HepG2 (cell line): ENCODE data around the gene DLG2. TPM values are rescaled to one million over a fixed set of nuclear protein-coding genes. Genes with fewer than 3 reads are reported as not detected.

Experiments used
- ATAC-seq: fragments of 200-7000 bp; cut with Tn5 transposase; 3 replicates; pipeline ENCODE4 v1.9.1; 2020; ENCODE audit warnings: mild to moderate bottlenecking, moderate library complexity
- BruUV-seq: library from RNA; stranded (reverse); fragments of 400-500 nt; replicated peaks from 2 replicates; lab custom pipeline; 2021; lab: Mats Ljungman, UMichigan
- CTCF ChIA-PET: fragments of 300-600 bp; formaldehyde crosslinking; extraction: SDS; loops from one replicate; lab custom pipeline; 2021; ENCODE audit warnings: low total read pairs, inconsistent platforms, low intra/inter-chr PET ratio; lab: Yijun Ruan, JAX
- POLR2A ChIA-PET: fragments of 350-600 bp; sonication (Branson Sonifier 250); formaldehyde crosslinking; loops from one replicate; lab custom pipeline; 2020; ENCODE audit warnings: antibody characterized with exemption, inconsistent platforms; lab: Yijun Ruan, JAX
- DNase-seq: peaks from one replicate; pipeline ENCODE4 v3.0.0-alpha.2; 2015; ENCODE audit warnings: low spot score
- FAIRE-seq: peaks from 3 replicates; lab custom pipeline; 2011; peaks lifted over from hg19 to GRCh38; lab: Jason Lieb, UNC
- H2AFZ ChIP-seq: one replicate; pipeline ENCODE4 v1.6.1; 2011; ENCODE audit warnings: low read length, inconsistent platforms
- H3K27ac ChIP-seq: fragments of 300-600 bp; 3 replicates; pipeline ENCODE4 v1.8.0; 2011; ENCODE audit warnings: mixed run types, mild to moderate bottlenecking, mixed read lengths, low read length, inconsistent platforms; ENCODE audit not compliant: insufficient read depth; ENCODE audit errors: extremely low read length
- H3K27me3 ChIP-seq, 2 experiments: fragments of 200-600 bp in 1 of 2; 2 replicates in 1 of 2; 3 replicates in 1 of 2; pipeline versions ENCODE4 v1.6.0 to v1.8.0; 2011; ENCODE audit warnings: low read length in 2 of 2, mild to moderate bottlenecking in 2 of 2, moderate library complexity in 2 of 2, inconsistent platforms in 1 of 2; ENCODE audit not compliant: insufficient read depth in 2 of 2, control insufficient read depth in 1 of 2
- H3K36me3 ChIP-seq, 2 experiments: fragments of 200-600 bp in 1 of 2; replicated peaks in 1 of 2; 2 replicates in 1 of 2; 3 replicates in 1 of 2; pipeline versions ENCODE4 v1.5.1 to v1.8.0; 2011; ENCODE audit warnings: low read length in 2 of 2, inconsistent platforms in 1 of 2; ENCODE audit not compliant: insufficient read depth in 2 of 2, control insufficient read depth in 1 of 2
- H3K4me1 ChIP-seq: 2 replicates; pipeline ENCODE4 v1.5.1; 2012; ENCODE audit warnings: low read length, inconsistent platforms; ENCODE audit not compliant: insufficient read depth
- H3K4me2 ChIP-seq: 2 replicates; pipeline ENCODE4 v1.6.0; 2011; ENCODE audit warnings: low read depth, low read length, inconsistent platforms
- H3K4me3 ChIP-seq, 3 experiments: fragments of 200-600 bp in 1 of 3; sonication (generic), shearing (Covaris generic) in 1 of 3; replicated peaks in 1 of 3; 2 replicates each; pipeline ENCODE4 v1.5.1; 2011 to 2016; ENCODE audit warnings: low read length in 3 of 3, inconsistent platforms in 2 of 3, low read depth in 2 of 3, mild to moderate bottlenecking in 2 of 3, control low read depth in 1 of 3, mixed read lengths in 1 of 3; ENCODE audit not compliant: insufficient read depth in 1 of 3
- H3K79me2 ChIP-seq: one replicate; pipeline ENCODE4 v1.6.1; 2011; ENCODE audit warnings: low read length, inconsistent platforms; ENCODE audit not compliant: insufficient read depth
- H3K9ac ChIP-seq: 2 replicates; pipeline ENCODE4 v1.6.0; 2011; ENCODE audit warnings: mild to moderate bottlenecking, low read depth, low read length, inconsistent platforms; ENCODE audit not compliant: insufficient read depth
- H3K9me3 ChIP-seq: 2 replicates; pipeline ENCODE4 v1.5.1; 2012; ENCODE audit warnings: mild to moderate bottlenecking, low read length
- H4K20me1 ChIP-seq: 2 replicates; pipeline ENCODE4 v1.6.0; 2011; ENCODE audit warnings: inconsistent platforms, mild to moderate bottlenecking, low read length, moderate library complexity; ENCODE audit not compliant: insufficient read depth
- CTCF ChIP-seq: sonication (generic); formaldehyde crosslinking; IDR thresholded peaks from 2 replicates; pipeline ENCODE4 v1.5.0; 2020; ENCODE audit warnings: mild to moderate bottlenecking, missing genetic modification reagents, moderate library complexity
- IRF9 ChIP-seq: sonication (generic); formaldehyde crosslinking; IDR thresholded peaks from 2 replicates; pipeline ENCODE4 v1.8.0; 2022; ENCODE audit warnings: missing genetic modification reagents, mild to moderate bottlenecking, borderline replicate concordance
- JUND ChIP-seq: sonication (generic); formaldehyde crosslinking; IDR thresholded peaks from 2 replicates; pipeline ENCODE4 v1.8.0; 2022; ENCODE audit warnings: mild to moderate bottlenecking, missing genetic modification reagents
- KDM6A ChIP-seq: IDR thresholded peaks from 2 replicates; pipeline ENCODE4 v1.6.1; 2016; ENCODE audit warnings: low read depth
- STAG1 ChIP-seq: sonication (generic); formaldehyde crosslinking; IDR thresholded peaks from 2 replicates; pipeline ENCODE4 v1.4.0; 2020; ENCODE audit warnings: missing genetic modification reagents
- TBX3 ChIP-seq: fragments of 450-650 bp; IDR thresholded peaks from 2 replicates; pipeline ENCODE4 v1.6.1; 2017; ENCODE audit warnings: antibody characterized with exemption, mild to moderate bottlenecking, inconsistent platforms, borderline replicate concordance
- TMF1 ChIP-seq: sonication (generic); formaldehyde crosslinking; IDR thresholded peaks from 2 replicates; pipeline ENCODE4 v1.8.1; 2022; ENCODE audit warnings: low read depth, missing genetic modification reagents
- ZNF782 ChIP-seq: sonication (generic); formaldehyde crosslinking; IDR thresholded peaks from 2 replicates; pipeline ENCODE4 v1.4.0; 2020; ENCODE audit warnings: missing genetic modification reagents, mild to moderate bottlenecking, borderline replicate concordance
- in situ Hi-C: cut with HindIII; loops from 2 replicates; pipeline ENCODE4 v1.10.0; 2017; ENCODE audit warnings: low pct_unique_long_range_greater_than_20kb; ENCODE audit not compliant: extremely low pct_ligation_motif_present
- intact Hi-C: fragments of 100-400 bp; cut with micrococcal nuclease; formaldehyde crosslinking; loops from one replicate; pipeline ENCODE4 v1.10.0; 2022; ENCODE audit not compliant: unreplicated experiment
- polyA plus RNA-seq, 8 experiments: library from polyadenylated mRNA; depleted of rRNA in 3 of 8; stranded (reverse) in 7 of 8; unstranded in 1 of 8; fragments of >200 nt; fragmentation: Illumina TruSeq in 4 of 8; extraction: Trizol in 4 of 8; gene quantifications; 2 replicates each; pipeline versions ENCODE4 v1.2.1 to v1.2.3, GENCODE V29; 2011 to 2016; ENCODE audit warnings: low read depth in 4 of 8, missing spikeins in 1 of 8, mixed read lengths in 1 of 8; ENCODE audit not compliant: insufficient read depth in 1 of 8
- total RNA-seq, 5 experiments: library from RNA; depleted of rRNA; stranded (reverse); fragments of >200 nt; fragmentation: Illumina TruSeq; extraction: Trizol; gene quantifications; 2 replicates each; pipeline ENCODE4 v1.2.3, GENCODE V29; 2016; ENCODE audit warnings: low read depth in 1 of 5

Gene DLG2
- total and polyA plus RNA-seq, 2 of the 13 experiments (the other 11 are each of a cell fraction or from before 2014, with no cell fraction given): 0.46 to 1.0 TPM

GRCh38 chr11:83711106-83711527 lies 1916.0 kb downstream of the DLG2 start (continued):
- TF ChIP-seq TBX3: peak; percentile 26; the same call in 1 of the 2 replicates
- TF ChIP-seq ZNF782 (CRISPR knock-in tag): no peak
- TF ChIP-seq CTCF (CRISPR knock-in tag): peak; percentile 7; the same call in 1 of the 2 replicates
- TF ChIP-seq STAG1: no peak

DNA sequence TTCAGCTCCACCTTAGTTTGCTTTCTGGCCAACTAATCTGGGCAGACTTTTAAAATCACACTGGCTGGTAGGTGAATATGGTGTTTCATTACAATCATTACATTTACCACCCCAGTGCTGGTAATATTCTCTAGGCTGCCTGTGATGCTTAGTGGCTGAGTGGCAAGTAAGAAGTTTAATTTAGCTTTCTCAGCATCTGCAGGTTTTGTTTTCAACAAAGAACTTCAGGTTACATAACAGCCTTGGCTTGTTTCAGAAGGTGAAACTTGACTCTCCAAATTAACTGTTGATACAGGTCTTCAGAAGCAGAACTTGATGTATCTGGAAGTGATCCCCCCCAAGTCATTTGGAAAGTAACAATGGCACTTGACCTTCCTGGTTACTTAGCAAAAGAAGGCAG lies 1917.7 kb downstream of the DLG2 start:
- Histone ChIP-seq H4K20me1 (no peaks in the 10 kb centered on the region), H3K27ac (no peak overlapping the region), H3K27me3 (no peaks in the 10 kb centered on the region), H3K36me3 (no peaks in the 10 kb centered on the region), H3K4me3 (no peak overlapping the region), H2AFZ (no peak overlapping the region), H3K79me2 (no peaks in the 10 kb centered on the region), H3K4me1 (peaks cover 7% of the 10 kb centered on the region; the same call in 1 of the 2 replicates), H3K4me2 (no peak overlapping the region), H3K9ac (no peak overlapping the region), H3K9me3 (no peaks in the 10 kb centered on the region)
- in situ Hi-C loops (no loop called here), intact Hi-C loops (no loop called here)
- FAIRE-seq (no peak), ATAC-seq (no peak), DNase-seq (no peak)
- CTCF ChIA-PET: no interaction called here
- no peak for TF ChIP-seq TMF1
- no peak for TF ChIP-seq JUND (CRISPR knock-in tag)
- no peak for TF ChIP-seq IRF9 (CRISPR knock-in tag)
- no peak for TF ChIP-seq KDM6A
- no TSS peak for BruUV-seq
- POLR2A ChIA-PET: no interaction called here
